GM12878 (cell line): ENCODE data around the gene SNAP47.

ENCODE experiments used
- CTCF ChIP-seq, 3 experiments: IDR thresholded peaks in 2 of 3; conservative IDR thresholded peaks in 1 of 3; 2 replicates each; pipeline ENCODE4 v1.5.1; 2011; ENCODE audit warnings: low read depth in 3 of 3, low read length in 3 of 3, mild to moderate bottlenecking in 3 of 3, control low read depth in 2 of 3, moderate library complexity in 2 of 3, inconsistent platforms in 1 of 3, mixed read lengths in 1 of 3; ENCODE audit not compliant: control insufficient read depth in 2 of 3, insufficient read depth in 1 of 3; ENCODE audit errors: extremely low read depth in 1 of 3
- JUNB ChIP-seq: IDR thresholded peaks from 2 replicates; pipeline ENCODE4 v1.6.1; 2016; ENCODE audit warnings: antibody characterized with exemption, mild to moderate bottlenecking
- NFXL1 ChIP-seq: fragments of 450-650 bp; IDR thresholded peaks from 2 replicates; pipeline ENCODE4 v1.6.1; 2017; ENCODE audit warnings: antibody characterized with exemption, mild to moderate bottlenecking, borderline replicate concordance
- ZZZ3 ChIP-seq: IDR thresholded peaks from 2 replicates; pipeline ENCODE4 v1.6.1; 2011; ENCODE audit warnings: low read depth; ENCODE audit not compliant: control insufficient read depth, insufficient read length

GRCh38 chr1:227797144-227797543 lies 61.9 kb downstream of the SNAP47 start:
- TF ChIP-seq CTCF (IDR thresholded peaks at IDR 0.05 in 2 of 3, conservative IDR thresholded peaks at IDR 0.05 in 1 of 3; ENCODE audit: control insufficient read depth in 2 of 3, extremely low read depth in 1 of 3, insufficient read depth in 1 of 3, low read depth in 3 of 3, low read length in 3 of 3) (no peak), ZZZ3 (no peak), NFXL1 (no peak), JUNB (no peak)
